ENCODE results near the gene CTNNAL1.

The CTNNAL1 gene

GRCh38 chr9:109027176-109027575 is 13.9 kb upstream of the CTNNAL1 start:
- no peak for DNase-seq (ENCODE audit: extremely low read depth in 1 of 2, low read depth in 1 of 2)

- no peak for DNase-seq (ENCODE audit: extremely low read depth in 1 of 2, low read depth in 1 of 2)
Measured at GRCh38 chr9:109026306-109026705, 13.0 kb upstream of the CTNNAL1 start.

GRCh38 chr9:109022873-109023272 is 9.6 kb upstream of the CTNNAL1 start:
- DNase-seq (ENCODE audit: extremely low read depth in 1 of 2, low read depth in 1 of 2): no peak

GRCh38 chr9:109020581-109021511 is 7.5 kb upstream of the CTNNAL1 start:
- no peak for DNase-seq (ENCODE audit: extremely low read depth in 1 of 2, low read depth in 1 of 2)

- no peak for DNase-seq (ENCODE audit: extremely low read depth in 1 of 2, low read depth in 1 of 2)
Measured at GRCh38 chr9:109020113-109020512, 6.8 kb upstream of the CTNNAL1 start.

GRCh38 chr9:109019420-109019819 is 6.1 kb upstream of the CTNNAL1 start:
- DNase-seq (ENCODE audit: extremely low read depth in 1 of 2, low read depth in 1 of 2): no peak

- DNase-seq (ENCODE audit: extremely low read depth in 1 of 2, low read depth in 1 of 2): no peak
Measured at GRCh38 chr9:109017493-109017892, 4.2 kb upstream of the CTNNAL1 start.

GRCh38 chr9:109017061-109017460 is 3.8 kb upstream of the CTNNAL1 start:
- DNase-seq (ENCODE audit: extremely low read depth in 1 of 2, low read depth in 1 of 2): no peak

GRCh38 chr9:109016132-109016531 is 2.8 kb upstream of the CTNNAL1 start:
- no peak for DNase-seq (ENCODE audit: extremely low read depth in 1 of 2, low read depth in 1 of 2)

GRCh38 chr9:109014608-109015280 is 1.4 kb upstream of the CTNNAL1 start:
- no peak for DNase-seq (ENCODE audit: extremely low read depth in 1 of 2, low read depth in 1 of 2)

GRCh38 chr9:109013679-109014607 is 644 bp upstream of the CTNNAL1 start:
- no peak for DNase-seq (ENCODE audit: extremely low read depth in 1 of 2, low read depth in 1 of 2)

GRCh38 chr9:109012009-109012875 is 1.1 kb downstream of the CTNNAL1 start:
- peak; percentile 18 to 34 for DNase-seq (ENCODE audit: extremely low read depth in 1 of 2, low read depth in 1 of 2)

- no peak for DNase-seq (ENCODE audit: extremely low read depth in 1 of 2, low read depth in 1 of 2)
Measured at GRCh38 chr9:109011231-109011671, 2.0 kb downstream of the CTNNAL1 start.

- peak in 1 of 2 donors; percentile 67 for DNase-seq (ENCODE audit: extremely low read depth in 1 of 2, low read depth in 1 of 2)
Measured at GRCh38 chr9:109010746-109011145, 2.6 kb downstream of the CTNNAL1 start.

GRCh38 chr9:109005678-109006077 is 7.6 kb downstream of the CTNNAL1 start:
- no peak for DNase-seq (ENCODE audit: extremely low read depth in 1 of 2, low read depth in 1 of 2)

- DNase-seq (ENCODE audit: extremely low read depth in 1 of 2, low read depth in 1 of 2): no peak
Measured at GRCh38 chr9:109003116-109003515, 10.2 kb downstream of the CTNNAL1 start.

GRCh38 chr9:109002141-109002540 is 11.2 kb downstream of the CTNNAL1 start:
- no peak for DNase-seq (ENCODE audit: extremely low read depth in 1 of 2, low read depth in 1 of 2)

GRCh38 chr9:109001275-109001676 is 12.0 kb downstream of the CTNNAL1 start:
- DNase-seq (ENCODE audit: extremely low read depth in 1 of 2, low read depth in 1 of 2): no peak

- DNase-seq (ENCODE audit: extremely low read depth in 1 of 2, low read depth in 1 of 2): no peak
Measured at GRCh38 chr9:108997112-108997511, 16.2 kb downstream of the CTNNAL1 start.

GRCh38 chr9:108996643-108997042 is 16.7 kb downstream of the CTNNAL1 start:
- no peak for DNase-seq (ENCODE audit: extremely low read depth in 1 of 2, low read depth in 1 of 2)
